Activated T-helper 1 cell treated with Interleukin-2 at 50 U/mL for 16 hours (primary cell): ENCODE measurements around the gene PSMB11.

Experiments
- DNase-seq: peaks from one replicate; pipeline ENCODE4 v3.0.0-alpha.2; 2020; ENCODE audit warnings: low read depth

Gene PSMB11

GRCh38 chr14:23058654-23059504 is 16.9 kb downstream of the PSMB11 start:
- DNase-seq: no peak

- DNase-seq: no peak
Observed at GRCh38 chr14:23060536-23061260, 18.7 kb downstream of the PSMB11 start.

DNA sequence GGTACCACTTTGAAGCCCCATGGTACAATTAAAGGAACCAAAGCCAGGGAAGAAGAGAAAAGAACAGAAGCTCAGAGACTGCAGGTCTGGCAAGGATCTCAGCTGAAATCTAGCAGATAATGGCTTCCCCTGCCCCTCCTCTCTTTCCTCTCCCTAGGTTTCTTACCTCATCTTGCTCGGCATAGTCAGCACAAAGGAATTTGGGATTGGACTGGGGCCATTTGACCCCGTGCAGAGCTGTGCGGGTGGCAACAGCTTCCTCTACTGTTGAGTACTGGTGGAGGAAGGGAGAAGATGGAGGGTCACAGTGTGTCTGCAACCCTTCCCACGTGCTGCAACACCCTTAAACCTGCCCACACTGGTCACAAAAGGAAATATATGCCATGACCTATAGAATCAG is 20.0 kb downstream of the PSMB11 start:
- no peak for DNase-seq

GRCh38 chr14:23063601-23064000 is 21.6 kb downstream of the PSMB11 start:
- DNase-seq: no peak

GRCh38 chr14:23066368-23066767 is 24.4 kb downstream of the PSMB11 start:
- no peak for DNase-seq

DNA sequence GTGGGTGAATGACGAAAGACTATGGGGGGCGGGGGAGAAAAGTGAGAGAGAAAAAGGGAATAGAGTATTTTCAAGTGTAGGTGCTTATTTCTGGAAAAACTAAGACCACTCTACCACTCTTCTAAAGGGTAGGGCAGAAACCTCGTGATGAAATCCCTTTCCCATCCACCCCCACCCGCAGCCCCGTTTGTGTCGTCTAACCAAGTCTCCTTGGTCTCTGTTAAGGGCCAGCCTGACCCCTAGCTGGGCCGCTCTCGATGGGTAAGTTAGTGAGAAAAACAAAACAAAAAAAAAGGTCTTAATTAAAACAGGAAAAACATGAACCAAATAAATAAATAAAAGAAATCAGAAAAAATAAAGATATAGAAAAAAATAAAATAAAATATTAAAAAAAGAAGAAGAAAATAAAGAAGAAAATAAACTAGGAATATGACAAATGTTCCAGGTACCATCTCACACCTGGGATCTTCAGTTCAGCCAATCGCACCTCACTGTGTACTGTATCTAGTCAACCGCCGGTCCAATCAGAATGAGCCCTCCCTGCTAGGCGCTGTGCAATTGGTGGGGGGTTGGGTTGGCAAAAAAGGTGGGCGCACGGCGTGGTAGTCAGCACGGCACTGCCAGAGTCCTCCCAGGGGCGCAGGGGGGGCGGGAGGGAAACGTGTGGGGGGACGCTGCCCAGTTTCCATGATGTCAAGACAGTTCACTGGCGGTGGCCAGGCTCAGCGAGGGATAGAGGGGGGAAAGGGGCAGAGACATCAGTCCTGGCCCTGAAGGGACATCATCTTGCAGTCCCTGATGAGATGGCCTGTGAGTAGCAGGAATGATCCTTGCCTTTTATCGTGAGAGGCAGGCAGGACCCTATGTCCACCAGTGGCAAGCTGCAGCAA is 25.1 kb downstream of the PSMB11 start:
- DNase-seq: no peak

GRCh38 chr14:23067847-23068788 is 26.1 kb downstream of the PSMB11 start:
- no peak for DNase-seq

DNA sequence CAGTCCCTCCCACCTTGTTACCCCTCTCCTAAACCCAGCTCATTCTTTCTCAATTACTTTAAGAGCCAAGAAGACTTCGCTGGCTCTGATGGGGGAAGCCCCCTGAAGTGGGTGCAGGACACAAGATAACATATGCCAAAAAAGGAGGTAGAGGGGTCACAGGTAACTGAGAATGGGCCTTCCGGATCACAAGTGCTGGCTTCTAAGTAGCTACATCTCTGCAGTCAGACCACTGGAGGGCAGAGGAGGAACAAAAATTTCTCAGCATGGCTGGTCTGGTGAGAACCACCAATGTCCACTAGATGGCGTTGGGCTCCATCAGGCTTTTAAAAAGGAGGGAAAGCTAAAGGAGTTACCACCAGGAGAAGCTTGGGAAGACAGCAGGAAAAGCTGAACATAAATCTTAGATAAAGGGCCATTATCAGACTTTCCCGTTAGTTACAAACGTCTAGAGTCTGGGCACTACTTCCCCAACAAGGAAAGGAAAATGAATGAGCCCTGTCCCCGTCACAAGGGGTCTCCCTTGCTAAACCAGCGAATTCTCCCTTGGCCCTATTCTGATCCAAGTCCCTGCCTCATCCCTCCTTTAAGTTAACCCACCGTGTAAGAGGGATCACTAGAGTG is 26.9 kb downstream of the PSMB11 start:
- peak; percentile 44 for DNase-seq

- no peak for DNase-seq
Observed at GRCh38 chr14:23069413-23069806, 27.4 kb downstream of the PSMB11 start.

- DNase-seq: no peak
Observed at GRCh38 chr14:23070262-23071129, 28.5 kb downstream of the PSMB11 start.

DNA sequence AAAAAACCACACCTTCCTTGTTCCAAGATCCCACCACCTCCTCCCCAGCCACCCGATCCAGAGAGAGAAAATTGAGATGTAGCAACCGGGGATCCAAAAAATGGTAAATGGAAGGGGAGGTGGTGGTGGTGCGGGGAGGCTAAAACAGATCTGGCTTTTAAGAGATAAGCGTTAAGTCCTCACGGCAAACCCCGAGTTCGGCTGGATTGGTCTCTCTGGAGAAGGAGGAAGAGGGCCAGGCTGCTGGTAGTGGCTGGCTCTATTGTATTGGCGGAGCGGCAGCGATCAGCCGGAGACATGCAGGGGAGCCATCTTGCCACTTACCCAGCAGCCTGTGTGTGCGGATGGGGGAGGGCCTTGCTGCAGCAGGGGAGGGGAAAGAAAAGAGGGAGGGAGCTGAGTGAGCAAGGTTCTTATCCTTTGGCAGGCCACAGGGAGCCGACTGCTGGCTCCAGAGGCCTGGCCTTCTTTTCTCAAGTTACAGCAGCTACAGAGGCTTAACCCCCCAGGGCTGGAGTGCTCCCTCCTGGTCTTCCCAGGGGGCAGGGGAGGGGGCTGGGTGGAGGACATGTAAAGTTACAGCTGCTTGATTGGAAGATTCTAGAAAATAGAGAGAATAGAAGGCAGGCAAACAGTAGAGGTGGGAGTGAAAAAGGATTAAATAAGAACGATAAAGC is 29.4 kb downstream of the PSMB11 start:
- peak; percentile 60 for DNase-seq

DNA sequence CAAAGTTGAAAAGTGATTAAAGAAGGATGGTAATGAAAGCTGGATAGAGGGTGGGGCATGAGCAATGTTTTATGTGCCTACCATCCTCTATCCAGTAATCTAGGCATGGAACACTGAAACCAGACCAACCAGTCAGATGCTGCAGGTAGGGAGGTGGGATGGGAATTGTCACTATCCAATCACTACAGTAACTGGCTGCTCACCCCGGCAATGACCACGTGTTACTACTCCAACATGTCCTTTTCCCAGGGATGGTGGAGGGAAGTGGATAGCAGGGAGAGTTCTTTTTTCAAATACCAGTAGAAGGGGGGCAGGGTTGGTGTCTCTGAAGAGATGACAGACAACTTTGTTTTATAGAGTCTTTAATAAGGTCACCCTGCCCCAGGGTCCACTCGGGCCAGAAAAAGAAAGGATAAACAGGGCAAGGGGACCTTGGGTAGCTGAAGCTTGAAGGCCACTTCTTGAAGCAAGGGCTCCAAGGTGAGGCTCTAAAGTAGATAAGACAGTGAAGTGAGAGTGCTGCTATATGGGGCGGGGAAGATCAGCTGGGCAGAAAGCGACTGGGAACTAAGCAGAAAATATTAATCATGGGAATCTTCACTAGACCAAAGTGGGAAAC is 30.0 kb downstream of the PSMB11 start:
- DNase-seq: no peak

- DNase-seq: no peak
Observed at GRCh38 chr14:23074906-23075305, 32.9 kb downstream of the PSMB11 start.

GRCh38 chr14:23076785-23077408 is 34.9 kb downstream of the PSMB11 start:
- no peak for DNase-seq

DNA sequence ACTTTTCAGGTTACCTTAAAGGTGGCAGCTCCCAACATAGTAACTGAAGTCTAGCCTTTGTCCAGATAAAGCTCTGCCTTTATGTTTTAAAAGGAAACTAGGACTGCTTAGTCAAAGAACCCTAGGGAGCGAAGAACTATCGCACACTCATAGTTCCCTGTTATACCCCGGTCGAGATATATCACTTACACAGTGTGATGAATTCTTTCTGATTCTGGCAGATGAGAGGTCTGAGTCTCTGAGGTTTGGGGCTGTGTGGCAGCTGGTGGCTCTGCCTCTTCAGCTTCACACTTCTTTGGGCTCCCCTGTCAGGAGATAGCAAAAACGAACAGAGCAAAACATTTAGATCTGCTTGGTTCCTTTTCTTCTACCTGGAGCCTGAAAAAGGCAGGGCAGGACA is 36.0 kb downstream of the PSMB11 start:
- DNase-seq: no peak

GRCh38 chr14:23078692-23079116 is 36.7 kb downstream of the PSMB11 start:
- no peak for DNase-seq

DNA sequence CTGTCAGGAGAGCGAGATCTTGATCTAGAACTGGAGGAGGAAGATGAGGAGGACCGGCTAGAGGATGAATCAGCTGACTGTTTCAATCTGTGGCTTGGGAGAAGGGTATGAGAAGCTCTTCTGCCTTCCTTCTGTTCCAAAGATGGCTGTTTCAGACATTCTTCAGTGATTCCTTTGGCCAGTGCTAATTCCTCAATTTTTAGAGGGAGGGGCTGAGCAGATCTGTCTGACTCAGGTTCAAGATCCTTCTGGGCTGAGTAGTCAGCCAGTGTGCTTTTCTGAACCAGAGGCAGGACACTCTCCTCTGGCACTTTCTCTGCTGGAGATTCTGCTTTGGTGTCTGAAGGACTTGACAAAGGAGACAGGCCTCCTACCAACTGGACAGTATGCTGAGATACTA is 37.7 kb downstream of the PSMB11 start:
- DNase-seq: no peak

- no peak for DNase-seq
Observed at GRCh38 chr14:23080474-23080873, 38.5 kb downstream of the PSMB11 start.
